ENCODE measurements around the gene ANXA11. TPM values are rescaled to one million over a fixed set of nuclear protein-coding genes. Genes with fewer than 3 reads are reported as not detected.

Gene ANXA11
- total and polyA plus RNA-seq, 2 experiments from 2014 or later: 42.3 to 70.0 TPM

GRCh38 chr10:80108576-80109239, 96.6 kb downstream of the ANXA11 start (continued):
- TF ChIP-seq ZNF462 (CRISPR knock-in tag; IDR thresholded peaks at IDR 0.05) (no peak), STAT1 (IDR thresholded peaks at IDR 0.05; ENCODE audit: unreplicated experiment) (no peak), EZH2phosphoT487 (IDR thresholded peaks at IDR 0.05; ENCODE audit: unreplicated experiment) (no peak), ETS1 (IDR thresholded peaks at IDR 0.05) (no peak), NANOG (IDR thresholded peaks at IDR 0.05; ENCODE audit: borderline replicate concordance) (no peak), ZNF331 (CRISPR knock-in tag; IDR thresholded peaks at IDR 0.05; ENCODE audit: low read depth) (no peak), CREB1 (CRISPR knock-in tag; IDR thresholded peaks at IDR 0.05; ENCODE audit: low read depth) (no peak), POLR2AphosphoS5 (IDR thresholded peaks at IDR 0.05; ENCODE audit: low read depth) (no peak)

Data from GM23338 (cell line).